ENCODE results near the gene BIN1.

The BIN1 gene

DNA sequence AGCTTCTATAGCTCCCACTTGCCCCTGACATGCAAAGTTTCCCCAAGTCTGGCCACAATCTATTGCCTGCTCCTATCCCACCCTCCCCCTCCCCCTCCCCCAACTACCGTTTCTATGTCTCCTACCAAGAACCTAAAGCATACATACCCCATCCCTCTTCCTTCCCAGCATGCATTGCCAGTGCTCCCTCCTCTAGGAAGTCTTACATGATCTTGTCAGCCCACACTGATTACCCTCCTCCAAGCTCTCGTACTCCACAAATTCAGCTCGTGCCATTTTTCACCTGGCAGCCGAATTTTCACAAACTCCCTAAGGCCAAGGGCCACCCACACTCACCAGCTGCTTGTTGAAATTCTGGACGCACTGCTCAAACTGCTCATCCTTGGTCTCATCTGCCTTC lies 30.7 kb downstream of the BIN1 start:
- ChIA-PET POLR2A (no interaction called here), CTCF (interaction anchor here (1.3 to 9.4 kb wide), 5 partner anchors 9 to 37 kb away, joined by 3 to 77 read pairs (median 4); partner anchors contain the start of gene BIN1)
- TF ChIP-seq, protein P1, sequence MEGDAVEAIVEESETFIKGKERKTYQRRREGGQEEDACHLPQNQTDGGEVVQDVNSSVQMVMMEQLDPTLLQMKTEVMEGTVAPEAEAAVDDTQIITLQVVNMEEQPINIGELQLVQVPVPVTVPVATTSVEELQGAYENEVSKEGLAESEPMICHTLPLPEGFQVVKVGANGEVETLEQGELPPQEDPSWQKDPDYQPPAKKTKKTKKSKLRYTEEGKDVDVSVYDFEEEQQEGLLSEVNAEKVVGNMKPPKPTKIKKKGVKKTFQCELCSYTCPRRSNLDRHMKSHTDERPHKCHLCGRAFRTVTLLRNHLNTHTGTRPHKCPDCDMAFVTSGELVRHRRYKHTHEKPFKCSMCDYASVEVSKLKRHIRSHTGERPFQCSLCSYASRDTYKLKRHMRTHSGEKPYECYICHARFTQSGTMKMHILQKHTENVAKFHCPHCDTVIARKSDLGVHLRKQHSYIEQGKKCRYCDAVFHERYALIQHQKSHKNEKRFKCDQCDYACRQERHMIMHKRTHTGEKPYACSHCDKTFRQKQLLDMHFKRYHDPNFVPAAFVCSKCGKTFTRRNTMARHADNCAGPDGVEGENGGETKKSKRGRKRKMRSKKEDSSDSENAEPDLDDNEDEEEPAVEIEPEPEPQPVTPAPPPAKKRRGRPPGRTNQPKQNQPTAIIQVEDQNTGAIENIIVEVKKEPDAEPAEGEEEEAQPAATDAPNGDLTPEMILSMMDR (IDR thresholded peaks at IDR 0.05; ENCODE audit: control extremely low read depth, extremely low read depth, low read depth, missing control alignments) = no peak
- DNase-seq (ENCODE audit: extremely low spot score) = no peak

DNA sequence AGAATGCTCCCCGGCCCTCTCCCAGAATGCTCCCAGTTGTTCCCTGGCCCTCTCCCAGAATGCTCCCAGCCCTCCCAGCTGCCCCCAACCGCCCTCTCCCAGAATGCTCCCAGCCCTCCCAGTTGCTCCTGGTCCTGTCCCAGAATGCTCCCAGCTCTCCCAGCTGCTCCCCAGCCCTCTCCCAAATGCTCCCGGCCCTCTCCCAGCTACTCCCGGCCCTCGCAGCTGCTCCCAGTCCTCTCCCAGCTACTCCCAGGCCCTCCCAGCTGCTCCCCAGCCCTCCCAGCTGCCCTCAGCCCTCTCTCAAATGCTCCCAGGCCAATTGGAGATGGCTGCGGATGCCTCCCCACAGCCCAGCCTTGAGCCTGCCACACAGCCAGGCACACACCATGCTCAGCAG lies 31.1 kb downstream of the BIN1 start:
- TF ChIP-seq, protein P1 (IDR thresholded peaks at IDR 0.05; ENCODE audit: control extremely low read depth, extremely low read depth, low read depth, missing control alignments) = no peak
- ChIA-PET CTCF (interaction anchor here (1.3 to 9.4 kb wide), 6 partner anchors 9 to 37 kb away, joined by 3 to 77 read pairs (median 4); partner anchors contain the start of gene BIN1), POLR2A (no interaction called here)
- no peak for DNase-seq (ENCODE audit: extremely low spot score)

DNA sequence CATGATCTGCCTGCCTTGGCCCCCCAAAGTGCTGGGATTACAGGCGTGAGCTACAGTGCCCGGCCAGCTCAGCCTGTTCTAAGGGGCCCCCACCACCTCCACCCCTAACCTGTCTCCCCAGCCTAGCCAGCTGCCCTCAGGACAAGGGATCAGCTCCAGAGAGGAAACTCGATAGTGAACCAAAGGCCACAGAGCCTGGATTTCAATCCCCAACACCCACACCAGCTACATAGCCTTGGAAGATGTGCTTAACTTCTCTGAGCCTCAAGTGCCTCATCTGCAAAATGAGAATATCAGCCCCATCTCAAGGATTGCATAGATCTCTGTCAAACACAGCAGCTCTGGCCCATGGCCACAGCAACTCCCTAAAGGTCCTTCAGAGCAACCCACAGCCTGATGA lies 32.0 kb downstream of the BIN1 start:
- DNase-seq (ENCODE audit: extremely low spot score) = no peak
- CTCF ChIA-PET = interaction anchor here (0.9 to 9.4 kb wide), 6 partner anchors 8 to 122 kb away, joined by 3 to 77 read pairs (median 4); no protein-coding TSS in a partner anchor
- TF ChIP-seq, protein P1 (IDR thresholded peaks at IDR 0.05; ENCODE audit: control extremely low read depth, extremely low read depth, low read depth, missing control alignments) = no peak
- POLR2A ChIA-PET = no interaction called here

DNA sequence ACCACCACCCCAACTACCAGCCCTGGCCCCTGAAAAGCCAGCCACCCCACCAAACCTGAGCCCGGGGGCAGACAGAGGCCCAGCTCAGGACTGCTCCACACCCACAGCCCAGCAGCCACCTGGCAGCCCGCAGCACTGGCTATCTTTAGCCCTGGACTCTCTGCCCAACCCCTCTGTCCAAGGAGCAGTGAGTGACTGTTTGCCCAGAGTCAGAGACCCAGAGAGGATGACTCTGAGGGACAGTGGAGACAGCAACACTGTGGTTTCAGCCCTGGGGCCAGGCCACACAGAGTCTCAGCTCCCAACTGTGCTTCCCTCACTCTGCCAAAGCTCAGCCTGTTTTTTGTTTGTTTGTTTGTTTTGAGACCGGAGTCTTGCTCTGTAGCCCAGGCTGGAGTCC lies 32.6 kb downstream of the BIN1 start:
- CTCF ChIA-PET = interaction anchor here (0.7 to 9.4 kb wide), 6 partner anchors 7 to 123 kb away, joined by 3 to 77 read pairs (median 3); no protein-coding TSS in a partner anchor
- DNase-seq (ENCODE audit: extremely low spot score) = no peak
- POLR2A ChIA-PET = no interaction called here
- TF ChIP-seq, protein P1 (IDR thresholded peaks at IDR 0.05; ENCODE audit: control extremely low read depth, extremely low read depth, low read depth, missing control alignments) = no peak

DNA sequence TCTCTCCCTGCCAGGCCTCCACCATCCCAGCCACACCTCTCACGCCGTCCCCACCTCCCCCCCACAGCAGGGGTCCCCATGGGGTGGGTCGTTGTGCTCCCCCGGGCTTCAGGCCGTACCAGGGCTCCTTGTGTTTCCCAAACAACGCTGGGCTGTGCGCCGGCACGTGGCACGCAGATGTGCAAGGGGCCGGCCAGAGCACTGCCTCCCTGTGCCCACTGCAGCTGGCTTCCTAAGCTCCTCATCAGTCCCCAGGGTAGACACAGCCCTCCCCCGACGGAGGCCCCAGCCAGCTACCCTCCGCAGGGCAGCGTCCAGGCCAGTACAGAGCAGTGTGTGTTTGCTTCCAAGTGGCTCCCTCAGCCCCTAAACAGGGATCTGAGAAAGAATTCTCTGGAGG lies 34.0 kb downstream of the BIN1 start:
- TF ChIP-seq, protein P1 (IDR thresholded peaks at IDR 0.05; ENCODE audit: control extremely low read depth, extremely low read depth, low read depth, missing control alignments) = no peak
- POLR2A ChIA-PET = no interaction called here
- no peak for DNase-seq (ENCODE audit: extremely low spot score)
- CTCF ChIA-PET = interaction anchor here (1.2 to 1.4 kb wide), 2 partner anchors 12 kb away, joined by 3 read pairs; no protein-coding TSS in a partner anchor

DNA sequence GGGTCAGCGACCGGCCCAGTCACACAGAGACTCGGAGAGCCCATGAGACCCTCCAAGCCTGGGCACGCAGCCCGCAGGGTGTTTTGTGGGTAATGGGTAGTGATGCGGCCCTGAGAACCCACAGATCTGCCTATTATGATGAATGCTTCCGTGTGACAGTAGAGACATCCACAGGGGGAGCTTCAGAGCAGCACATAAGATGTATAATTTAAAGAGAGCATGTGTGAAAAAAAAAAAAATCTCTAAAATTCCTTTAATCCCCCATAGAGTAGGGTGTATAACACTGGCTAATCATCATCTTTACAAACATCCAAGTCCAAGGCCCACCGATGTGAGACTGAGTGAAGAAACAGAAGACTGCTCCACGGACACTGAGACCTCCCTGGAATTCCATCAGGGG lies 34.6 kb downstream of the BIN1 start:
- TF ChIP-seq, protein P1 (IDR thresholded peaks at IDR 0.05; ENCODE audit: control extremely low read depth, extremely low read depth, low read depth, missing control alignments) = no peak
- ChIA-PET CTCF (interaction anchor here (1.2 to 1.5 kb wide), 2 partner anchors 13 to 24 kb away, joined by 3 read pairs; no protein-coding TSS in a partner anchor), POLR2A (no interaction called here)
- no peak for DNase-seq (ENCODE audit: extremely low spot score)
